Ishikawa (cell line): ENCODE measurements around the gene STK38.

Experiments
- EP300 ChIP-seq: IDR thresholded peaks from 2 replicates; pipeline ENCODE4 v1.6.1; 2012; ENCODE audit warnings: borderline replicate concordance
- FOXM1 ChIP-seq: IDR thresholded peaks from 2 replicates; pipeline ENCODE4 v1.6.1; 2012; ENCODE audit warnings: low read depth, borderline replicate concordance
- NFIC ChIP-seq: IDR thresholded peaks from 2 replicates; pipeline ENCODE4 v1.6.1; 2012
- RAD21 ChIP-seq: IDR thresholded peaks from 2 replicates; pipeline ENCODE4 v1.6.1; 2012; ENCODE audit warnings: low read depth
- ZBTB7A ChIP-seq: IDR thresholded peaks from 2 replicates; pipeline ENCODE4 v1.6.1; 2012; ENCODE audit warnings: low read depth

DNA sequence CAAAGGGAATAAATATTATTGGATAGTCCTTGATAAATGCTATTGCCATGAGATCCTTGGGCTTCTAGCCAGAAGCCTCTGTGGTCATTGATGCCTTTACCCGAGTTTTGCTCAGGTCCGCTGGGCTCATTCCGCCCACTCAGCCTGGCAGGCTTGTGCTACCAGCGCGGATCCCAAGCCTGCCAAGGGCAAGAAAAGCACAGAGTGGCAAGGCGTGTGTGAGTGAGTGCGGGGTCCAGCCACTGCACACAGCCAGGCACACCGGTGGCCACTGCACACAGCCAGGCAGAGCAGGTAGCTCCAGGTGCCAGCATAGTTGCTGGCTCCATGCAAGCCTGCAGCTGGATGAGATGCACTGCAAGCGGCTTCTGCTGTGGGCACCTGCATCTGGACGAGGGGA is 38.7 kb downstream of the STK38 start:
- TF ChIP-seq EP300: no peak
- TF ChIP-seq RAD21: no peak
- no peak for TF ChIP-seq FOXM1
- TF ChIP-seq NFIC: no peak
- no peak for TF ChIP-seq ZBTB7A
